Amygdala (tissue), 56 donors: ENCODE measurements around the gene SYTL3.

Experiments used
- DNase-seq, 56 donors: peaks; one replicate each; lab custom pipeline; 2025; lab: John Stamatoyannopoulos, UW

The SYTL3 gene

GRCh38 chr6:158805698-158806377 is 156.0 kb downstream of the SYTL3 start:
- no peak for DNase-seq

- DNase-seq, result no peak
Measured at GRCh38 chr6:158807515-158808441, 157.9 kb downstream of the SYTL3 start.

GRCh38 chr6:158808442-158808833 is 158.6 kb downstream of the SYTL3 start:
- DNase-seq, result no peak

GRCh38 chr6:158808941-158809678 is 159.3 kb downstream of the SYTL3 start:
- DNase-seq, result no peak

- DNase-seq, result no peak
Measured at GRCh38 chr6:158810155-158811095, 160.6 kb downstream of the SYTL3 start.

GRCh38 chr6:158812611-158813010 is 162.8 kb downstream of the SYTL3 start:
- DNase-seq, result no peak

GRCh38 chr6:158813032-158813431 is 163.2 kb downstream of the SYTL3 start:
- DNase-seq, result no peak
